HG03280 (cell line): ENCODE measurements around the gene SUSD4.
"Not testable (repeated sequence)": the region's sequence is repeated elsewhere in the genome, so short reads cannot be mapped to it uniquely, and the experiment has no call there.

ENCODE experiments used
- ATAC-seq: cut with Tn5 transposase; IDR thresholded peaks from one replicate; pipeline ENCODE4 v1.9.1; 2021; ENCODE audit warnings: mild to moderate bottlenecking, moderate library complexity; ENCODE audit not compliant: unreplicated experiment

Gene SUSD4

DNA sequence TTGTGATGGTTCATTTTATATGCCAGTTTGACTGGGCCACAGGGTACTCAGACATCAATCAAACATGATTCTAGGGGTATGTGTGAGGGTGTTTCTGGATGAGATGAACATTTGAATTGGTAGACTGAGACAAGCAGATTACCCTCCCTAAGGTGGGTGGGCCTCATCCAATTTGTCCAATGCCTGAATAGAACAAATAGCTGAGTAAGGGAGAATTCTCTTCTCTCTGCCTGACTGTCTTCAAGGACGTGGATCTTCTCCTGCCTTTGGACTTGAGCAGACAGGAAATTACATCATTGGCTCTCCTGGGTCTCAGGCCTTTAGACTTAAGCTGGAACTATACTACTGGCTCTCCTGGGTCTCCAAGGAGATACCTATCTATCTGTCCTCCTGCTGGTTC lies 64.4 kb downstream of the SUSD4 start:
- ATAC-seq, result no peak

DNA sequence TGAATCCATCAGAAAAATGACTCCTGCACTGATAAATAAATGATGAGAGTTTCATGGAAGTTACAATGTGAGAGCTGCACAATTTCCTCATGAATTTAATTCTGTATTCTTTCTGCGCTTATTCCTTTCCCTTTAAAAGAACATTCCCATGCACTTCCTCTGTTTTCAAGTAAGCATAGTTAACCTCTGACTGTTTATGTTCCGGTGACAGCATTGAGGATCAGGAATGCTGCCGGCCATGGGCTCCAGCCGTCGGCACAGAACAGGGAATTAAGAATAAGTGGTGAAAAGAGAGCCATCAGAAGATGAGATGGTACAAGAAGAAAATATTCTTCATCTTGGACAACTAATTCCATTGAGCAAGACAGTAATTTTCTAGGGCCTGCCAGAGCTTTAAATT lies 65.3 kb downstream of the SUSD4 start:
- ATAC-seq, result no peak

DNA sequence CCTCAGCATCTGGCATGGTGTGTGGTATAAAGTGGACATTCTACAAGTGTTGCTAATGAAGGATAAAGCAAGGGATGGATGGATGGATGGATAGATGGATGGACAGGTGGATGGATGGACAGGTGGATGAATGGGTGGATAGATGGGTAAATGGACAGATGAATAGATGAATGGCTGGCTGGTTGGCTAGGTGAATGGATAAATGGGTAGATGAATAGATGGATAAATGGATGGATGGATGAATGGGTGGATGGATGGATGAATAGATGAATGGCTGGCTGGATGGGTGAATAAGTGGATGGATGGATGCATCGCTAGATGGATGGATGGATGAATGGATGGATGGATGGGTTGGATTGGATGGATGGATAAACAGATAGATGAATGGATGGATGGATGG lies 66.2 kb downstream of the SUSD4 start:
- no peak for ATAC-seq

DNA sequence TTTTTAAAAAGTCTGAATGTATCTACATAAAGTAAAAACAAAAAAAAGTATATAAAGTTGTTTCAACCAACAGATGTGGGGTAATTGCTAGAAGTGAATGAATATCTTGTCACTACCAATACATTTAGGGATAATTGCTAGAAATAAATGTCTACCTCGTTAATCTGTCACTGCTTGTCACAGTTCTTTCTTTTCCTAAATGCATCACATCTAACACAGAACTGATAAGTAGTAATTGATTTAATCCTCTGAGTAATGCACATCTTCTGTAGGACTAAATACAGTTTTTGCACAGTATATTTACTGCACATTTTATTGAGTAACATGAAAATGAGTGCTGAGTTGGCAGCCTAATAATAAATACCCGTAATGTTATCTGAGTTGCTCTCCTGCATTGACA lies 72.2 kb downstream of the SUSD4 start:
- ATAC-seq, result no peak

DNA sequence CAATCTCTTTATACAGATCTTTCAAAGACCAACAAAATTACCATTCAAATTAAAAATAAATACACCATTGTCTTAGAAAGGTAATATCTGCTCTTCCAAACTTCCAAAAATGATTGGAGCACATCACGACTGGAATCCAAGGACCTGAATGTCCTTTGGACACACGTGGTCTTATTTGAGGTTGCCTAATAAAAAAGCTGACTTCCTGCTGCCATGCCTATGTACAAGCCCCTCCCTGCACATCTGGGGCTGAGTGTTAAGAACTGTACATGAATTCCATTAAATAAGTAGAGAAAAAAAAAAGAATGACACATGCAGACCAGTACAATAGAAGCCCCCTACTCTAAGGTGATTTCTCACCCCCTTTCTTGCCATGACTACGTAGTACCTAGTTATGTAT lies 73.6 kb downstream of the SUSD4 start:
- no peak for ATAC-seq

DNA sequence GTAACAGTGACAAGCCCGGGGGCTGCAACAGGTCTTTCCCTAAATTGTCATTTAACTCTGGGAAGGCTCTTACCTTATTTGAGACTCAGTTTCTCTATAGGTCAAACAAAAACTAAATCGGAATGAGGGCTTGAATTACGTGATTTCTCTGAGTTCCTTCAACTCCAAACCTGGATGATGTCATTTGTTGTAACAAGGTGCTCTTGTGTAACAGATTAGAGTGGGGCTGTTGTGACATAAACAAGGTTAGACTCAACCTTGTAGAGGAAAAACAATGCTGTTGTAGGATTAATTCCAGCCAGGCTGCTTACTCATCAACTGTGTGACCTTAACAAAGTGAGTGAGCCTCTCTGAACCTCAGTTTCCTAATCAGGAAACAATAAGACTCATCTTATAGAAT lies 74.4 kb downstream of the SUSD4 start:
- ATAC-seq, result no peak

DNA sequence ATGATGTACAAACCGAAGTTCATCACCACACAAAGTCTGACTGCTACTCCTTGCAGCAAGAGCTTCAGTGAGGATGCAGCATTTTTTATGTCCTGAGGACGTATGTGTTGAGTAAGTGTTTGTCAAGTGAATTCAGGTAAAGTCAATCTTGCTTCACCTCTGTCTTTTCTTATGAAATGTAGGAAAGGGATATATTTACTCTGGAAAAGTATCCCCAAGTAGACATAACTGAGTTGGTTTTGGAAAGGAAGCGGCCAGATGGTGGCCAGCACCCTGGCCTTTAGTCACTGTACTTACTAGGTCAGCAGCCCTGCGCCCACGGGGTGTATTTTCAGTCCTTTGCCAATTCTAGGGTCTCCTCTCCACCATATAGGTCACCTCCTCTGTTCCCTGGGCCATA lies 75.2 kb downstream of the SUSD4 start:
- ATAC-seq, result no peak

DNA sequence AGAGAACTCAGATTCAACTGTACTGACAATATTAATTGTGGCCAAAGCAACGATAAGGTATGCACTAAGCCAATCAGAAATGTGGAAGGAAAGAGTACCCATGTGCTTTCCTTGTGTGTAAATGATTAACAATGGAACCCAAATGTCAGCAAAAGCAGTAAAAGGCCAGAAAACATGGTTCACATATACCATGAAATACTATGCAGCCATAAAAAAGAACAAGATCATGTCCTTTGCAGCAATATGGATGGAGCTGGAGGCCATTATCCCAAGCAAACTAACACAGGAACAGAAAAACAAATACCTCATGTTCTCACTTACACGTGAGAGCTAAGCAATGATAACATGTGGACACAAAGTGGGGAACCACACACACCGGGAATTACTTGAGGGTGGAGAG lies 78.5 kb downstream of the SUSD4 start:
- no peak for ATAC-seq

DNA sequence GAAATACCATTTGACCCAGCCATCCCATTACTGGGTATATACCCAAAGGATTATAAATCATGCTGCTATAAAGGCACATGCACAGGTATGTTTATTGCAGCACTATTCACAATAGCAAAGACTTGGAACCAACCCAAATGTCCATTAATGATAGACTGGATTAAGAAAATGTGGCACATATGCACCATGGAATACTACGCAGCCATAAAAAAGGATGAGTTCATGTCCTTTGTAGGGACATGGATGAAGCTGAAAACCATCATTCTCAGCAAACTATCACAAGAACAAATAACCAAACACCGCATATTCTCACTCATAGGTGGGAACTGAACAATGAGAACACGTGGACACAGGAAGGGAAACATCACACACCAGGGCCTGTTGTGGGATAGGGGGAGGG lies 80.3 kb downstream of the SUSD4 start:
- not testable (repeated sequence) for ATAC-seq

DNA sequence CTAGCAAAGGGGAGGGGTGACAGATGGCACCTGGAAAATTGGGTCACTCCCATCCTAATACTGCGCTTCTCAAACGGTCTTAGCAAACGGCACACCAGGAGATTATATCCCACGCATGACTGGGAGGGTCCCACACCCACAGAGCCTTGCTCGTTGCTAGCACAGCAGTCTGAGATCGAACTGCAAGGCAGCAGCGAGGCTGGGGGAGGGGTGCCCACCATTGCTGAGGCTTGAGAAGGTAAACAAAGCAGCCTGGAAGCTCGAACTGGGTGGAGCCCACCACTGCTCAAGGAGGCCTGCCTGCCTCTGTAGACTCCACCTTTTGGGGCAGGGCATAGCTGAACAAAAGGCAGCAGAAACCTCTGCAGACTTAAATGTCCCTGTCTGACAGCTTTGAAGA lies 85.7 kb downstream of the SUSD4 start:
- ATAC-seq, result not testable (repeated sequence)

DNA sequence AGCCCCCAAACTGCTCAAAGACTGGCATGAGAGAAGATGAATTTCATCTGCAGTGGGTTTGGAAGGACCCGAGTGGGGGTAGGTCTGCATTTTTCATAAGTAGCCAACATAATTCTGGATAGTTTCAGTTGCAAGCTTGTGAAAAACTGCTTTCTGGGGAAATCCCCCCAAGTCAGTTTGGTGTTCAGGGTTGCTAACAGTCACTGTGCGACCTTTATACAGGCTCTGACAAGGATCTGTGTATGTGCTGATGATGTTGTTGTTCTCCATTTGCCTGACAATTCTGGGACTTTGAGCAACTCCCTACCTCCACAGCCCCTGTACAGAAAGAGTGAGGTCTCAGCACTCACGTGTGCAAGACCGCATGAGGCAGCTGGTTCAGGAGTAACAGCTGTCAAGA lies 87.9 kb downstream of the SUSD4 start:
- ATAC-seq, result no peak

DNA sequence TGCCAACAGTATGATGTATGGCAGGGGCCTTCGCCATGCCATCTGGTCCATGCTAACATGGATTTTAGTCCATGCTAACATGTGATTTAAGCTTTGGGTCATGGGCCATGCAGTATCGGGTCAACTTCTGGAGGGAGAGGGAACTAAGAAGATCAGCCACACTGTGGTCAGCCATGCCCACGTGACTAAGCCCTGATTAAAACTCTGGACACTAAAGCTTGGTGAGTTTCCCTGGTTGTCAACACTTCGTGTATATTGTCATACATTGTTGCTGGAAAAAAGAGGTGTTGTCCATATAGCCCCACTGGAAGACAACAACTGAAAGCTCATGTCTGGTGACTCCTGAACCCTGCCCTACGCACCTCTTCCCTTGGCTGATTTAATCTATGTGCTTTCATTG lies 90.5 kb downstream of the SUSD4 start:
- no peak for ATAC-seq

DNA sequence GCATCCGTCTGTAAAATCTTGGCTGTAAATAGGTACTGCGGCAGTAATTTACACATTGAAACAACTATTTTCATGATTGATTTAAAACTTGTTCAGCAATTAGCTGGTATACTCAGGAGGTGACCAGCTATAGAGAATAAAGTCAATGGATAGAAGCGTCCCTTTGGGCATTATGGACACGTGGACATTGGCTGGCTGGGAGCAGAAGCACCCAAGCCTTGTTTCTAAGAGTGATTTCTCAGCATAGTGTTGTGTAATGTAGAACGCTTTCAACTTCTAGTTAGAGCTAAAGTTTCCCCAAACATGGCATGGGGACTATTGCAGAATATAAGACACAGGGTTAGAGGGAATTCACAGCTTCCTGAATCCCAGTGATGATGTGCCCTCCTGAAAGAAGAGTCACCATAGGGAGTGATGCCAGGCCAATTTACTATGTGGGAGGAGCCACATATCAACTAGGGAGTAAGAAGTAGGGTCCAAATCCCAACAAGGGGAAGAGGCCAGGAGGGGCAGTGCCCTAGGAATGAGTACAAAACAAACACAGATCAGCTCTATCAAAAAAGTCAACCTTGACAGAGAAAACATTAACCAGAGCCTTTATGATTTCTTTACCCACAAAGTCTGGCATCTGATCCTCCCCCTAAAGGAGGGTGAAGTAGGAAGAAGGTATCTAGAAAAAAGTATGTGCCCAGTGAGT lies 92.7 kb downstream of the SUSD4 start:
- no peak for ATAC-seq

DNA sequence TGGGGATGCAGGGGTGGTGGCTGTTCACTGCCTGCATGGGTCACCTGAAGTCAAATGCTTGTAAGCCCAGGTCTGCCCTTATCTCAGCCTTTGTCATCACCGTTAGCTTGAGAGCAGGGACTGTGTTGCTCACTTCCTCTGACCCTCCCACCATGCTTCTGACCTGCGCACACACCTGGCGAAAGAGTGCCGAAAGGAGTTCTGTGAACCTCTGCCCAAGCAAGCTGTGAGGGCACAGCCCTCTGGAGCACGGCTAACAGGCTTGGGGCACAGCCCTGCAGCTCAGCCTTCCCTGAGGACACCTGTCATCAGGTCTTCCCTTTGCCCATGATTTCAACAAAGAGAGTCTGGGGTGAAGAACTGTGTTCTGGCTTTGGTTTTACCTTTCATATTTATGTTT lies 93.8 kb downstream of the SUSD4 start:
- no peak for ATAC-seq

DNA sequence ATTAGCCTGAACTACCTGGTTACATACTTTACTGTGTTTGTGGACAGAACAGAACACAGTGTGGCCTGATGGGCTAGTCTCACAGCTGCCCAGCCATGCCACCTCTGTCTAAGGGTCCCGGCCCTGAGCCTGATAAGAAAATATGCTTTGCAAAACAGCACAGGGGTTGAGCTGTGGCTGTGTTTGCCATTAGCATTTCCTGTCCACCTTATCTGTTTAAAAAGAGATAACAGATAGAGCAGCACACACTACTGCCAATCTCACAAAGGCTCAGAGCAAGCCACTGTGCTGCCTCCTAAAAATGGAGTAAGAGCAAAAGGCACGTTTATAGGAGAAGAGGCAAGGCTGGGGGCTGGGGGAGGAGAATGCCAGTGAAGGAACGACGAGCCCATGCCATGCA lies 95.0 kb downstream of the SUSD4 start:
- ATAC-seq, result no peak

DNA sequence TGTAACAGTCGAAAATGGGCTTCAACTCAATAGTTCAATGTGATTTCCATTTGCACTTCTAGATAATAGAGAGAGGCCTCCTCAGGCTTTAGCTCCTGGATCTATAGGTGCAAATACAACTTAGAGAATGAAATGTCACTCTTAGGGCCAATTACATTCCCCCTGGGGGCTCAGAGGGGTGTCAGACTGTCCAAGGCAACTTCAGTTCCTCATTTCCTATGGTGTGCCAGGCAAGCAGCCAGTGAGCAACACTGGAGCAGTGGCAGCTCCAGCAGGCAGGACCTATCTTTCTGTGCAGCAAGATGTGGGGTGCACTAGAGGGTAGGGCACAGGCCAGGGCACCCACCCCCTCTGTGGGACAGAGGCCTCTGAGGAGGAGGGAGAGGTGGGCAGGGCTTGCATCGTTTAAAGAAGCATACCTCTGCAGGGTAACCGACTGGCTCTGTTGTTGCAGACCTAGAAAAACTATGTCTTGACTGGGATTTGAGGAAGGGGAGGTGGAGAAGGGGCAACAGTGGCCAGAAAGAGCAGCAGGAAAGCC lies 97.3 kb downstream of the SUSD4 start:
- ATAC-seq, result no peak

DNA sequence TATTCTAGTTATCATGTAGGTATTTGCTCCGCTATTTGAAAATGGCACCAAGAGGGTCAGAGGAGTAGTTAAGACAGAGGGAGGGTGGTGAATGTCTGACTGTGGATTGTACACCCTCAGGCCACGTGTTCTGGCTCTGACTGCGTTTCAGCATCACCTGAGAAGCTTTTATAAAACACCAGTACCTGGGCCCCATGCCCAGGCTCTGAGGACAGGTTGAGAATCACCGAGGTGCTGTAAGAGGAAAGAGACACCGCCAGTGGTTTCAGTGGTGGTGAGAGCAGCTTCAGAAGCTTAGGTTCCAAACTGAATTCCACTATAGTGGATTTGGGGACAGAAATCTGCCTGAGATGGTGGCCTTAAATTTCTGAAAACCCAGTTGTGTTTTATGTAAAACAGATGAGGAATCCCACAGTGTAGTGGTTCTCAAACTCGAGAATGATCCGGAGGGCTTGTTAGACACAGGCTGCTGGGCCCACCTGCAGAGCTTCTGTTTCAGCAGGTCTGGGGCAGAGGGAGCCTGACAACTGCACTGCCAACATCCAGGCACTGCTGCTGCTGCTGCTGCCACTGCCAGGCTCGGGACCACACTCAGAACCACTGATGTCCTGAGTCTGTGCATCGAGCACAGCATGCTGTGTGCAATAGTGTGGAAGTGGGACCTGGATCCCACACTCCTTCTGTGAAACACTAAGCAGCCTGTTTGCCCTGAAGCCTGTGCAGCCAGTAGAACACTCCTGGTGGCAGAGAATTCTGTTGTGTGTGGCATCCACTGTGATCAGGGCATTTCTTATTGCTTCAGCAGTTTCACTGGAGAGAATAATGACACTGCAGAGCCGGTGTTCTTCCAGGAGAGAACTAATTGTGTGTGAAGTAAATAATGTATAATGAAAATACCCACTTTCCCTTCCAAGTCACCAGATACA lies 98.7 kb downstream of the SUSD4 start:
- no peak for ATAC-seq

DNA sequence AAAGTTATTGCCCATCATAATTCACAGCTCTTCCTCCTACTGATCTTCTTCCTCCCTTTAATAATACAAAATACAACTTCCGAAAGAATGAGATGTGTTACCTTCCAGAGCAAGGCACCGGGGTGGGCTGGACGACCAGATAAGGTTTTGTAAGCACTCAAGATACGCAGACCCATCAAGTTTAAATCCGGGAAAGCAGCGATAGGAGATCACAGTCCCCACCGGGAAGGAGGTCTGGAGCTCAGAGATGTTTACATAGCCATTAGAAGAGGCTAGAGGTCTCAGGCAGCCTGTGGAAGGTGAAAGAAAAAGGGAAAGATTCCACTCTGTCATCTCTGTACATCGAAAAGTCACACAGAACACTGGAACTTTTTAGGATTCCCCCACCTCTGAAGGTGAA lies 99.4 kb downstream of the SUSD4 start:
- no peak for ATAC-seq

DNA sequence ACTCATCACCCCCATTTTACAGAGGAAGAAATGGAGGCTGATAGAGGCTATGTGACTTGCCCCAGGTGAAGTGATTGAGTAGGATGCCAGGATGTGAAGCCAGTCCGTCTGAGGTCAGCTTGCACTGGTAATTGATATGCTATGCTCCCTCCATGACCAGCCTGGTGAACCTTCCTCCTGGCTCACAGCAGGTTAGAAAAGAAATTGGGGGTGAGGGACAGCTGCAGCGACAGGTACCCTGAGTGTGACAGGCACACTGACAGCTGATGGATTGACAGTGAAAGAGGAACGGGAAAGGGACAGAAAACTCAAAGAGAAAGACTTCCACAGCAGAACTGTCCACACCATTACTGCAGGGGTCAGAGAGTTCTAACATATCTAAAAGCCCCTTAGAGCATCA lies 102.1 kb downstream of the SUSD4 start:
- no peak for ATAC-seq

DNA sequence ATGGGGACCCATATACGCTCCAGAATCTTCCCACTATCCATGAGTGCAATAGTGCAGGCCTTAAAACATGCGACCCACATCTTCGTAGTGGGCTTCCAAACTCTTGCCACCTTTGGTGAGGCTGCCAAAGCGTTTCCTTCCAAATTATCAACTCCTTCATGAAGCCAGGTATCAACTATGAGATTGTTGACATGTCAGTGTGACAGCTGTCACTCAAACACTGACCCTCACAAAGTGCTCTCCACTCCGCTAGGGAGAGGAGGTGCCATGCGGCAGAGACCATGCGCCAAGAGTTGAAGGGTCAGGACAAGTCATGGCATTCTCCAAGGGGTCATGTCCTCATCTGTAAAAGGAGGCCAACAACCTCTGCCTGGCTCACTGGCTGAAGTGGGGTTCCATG lies 103.3 kb downstream of the SUSD4 start:
- no peak for ATAC-seq

DNA sequence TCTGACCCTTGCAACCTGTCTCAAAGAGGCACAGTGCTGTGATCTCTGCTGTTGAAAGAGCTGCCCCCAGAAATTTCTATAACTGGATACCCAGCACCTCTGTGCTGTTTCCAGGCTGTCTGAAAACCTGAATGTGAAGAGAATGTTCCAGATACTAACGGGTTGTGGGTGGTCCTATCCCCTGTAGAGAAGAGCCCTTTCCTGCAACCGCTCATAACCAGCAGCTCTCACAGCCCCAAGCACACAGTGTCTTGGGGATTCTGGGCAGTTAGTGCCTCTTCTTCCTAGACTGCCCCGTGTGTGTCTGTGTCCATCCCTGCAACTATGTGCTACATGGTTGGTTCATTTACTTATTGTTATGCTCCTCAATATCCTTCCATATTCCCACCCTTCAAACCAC lies 104.5 kb downstream of the SUSD4 start:
- no peak for ATAC-seq

DNA sequence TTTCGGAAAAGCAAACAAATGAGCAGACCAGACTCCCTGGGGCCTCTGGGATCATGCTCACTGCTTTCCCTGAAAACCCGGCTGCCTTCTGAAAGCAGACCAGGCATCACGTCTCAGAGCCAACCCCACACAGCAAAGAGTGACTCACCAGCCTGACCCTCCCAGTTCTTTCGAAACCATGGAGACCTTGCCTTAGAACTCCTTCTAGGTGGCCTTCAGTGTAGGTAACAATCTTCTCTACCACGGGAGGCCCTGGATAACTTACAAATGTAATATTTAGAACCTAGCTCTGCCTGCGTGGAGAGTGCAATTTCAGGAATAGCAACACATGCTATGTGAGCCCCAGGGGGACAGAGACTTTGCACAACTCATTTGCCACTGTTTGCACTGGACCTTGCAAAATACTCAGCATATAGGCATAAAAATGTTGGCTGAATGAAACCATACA lies 105.2 kb downstream of the SUSD4 start:
- no peak for ATAC-seq
